ENCODE results near the gene RRAGD. TPM values are rescaled to one million over a fixed set of nuclear protein-coding genes. Genes with fewer than 3 reads are reported as not detected.

Gene RRAGD
- total RNA-seq, 1 donor = 3.3 TPM

DNA sequence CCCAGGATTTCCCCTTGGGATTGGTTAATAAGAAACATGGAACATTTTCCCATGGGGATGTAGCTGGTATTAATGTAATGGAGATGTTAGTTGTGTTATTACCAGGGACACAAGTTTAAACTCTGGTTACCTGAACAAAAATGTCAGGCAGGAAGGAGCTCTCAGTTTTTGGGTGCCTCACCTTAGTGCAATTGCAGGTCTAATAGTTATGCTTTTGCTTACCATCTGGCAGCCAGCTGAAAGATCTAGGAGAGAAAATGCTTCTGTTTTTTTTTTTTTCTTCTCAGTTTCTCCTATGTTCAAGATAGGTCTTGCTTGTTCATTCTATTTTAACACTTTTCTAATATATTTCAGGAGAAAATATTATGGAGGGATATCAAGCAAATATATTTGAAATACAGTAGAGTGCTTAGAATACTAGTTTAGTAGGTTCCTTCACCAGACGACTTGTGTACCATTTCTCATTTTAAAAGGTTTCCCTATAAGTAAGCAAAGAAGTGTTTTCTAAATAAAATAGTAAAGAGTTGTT, 55.4 kb downstream of the RRAGD start:
- H3K4me1 ChIP-seq (ENCODE audit: insufficient read depth, low read length) = peaks cover 14% of the 10 kb centered on the region
- peak; percentile 23 for DNase-seq (ENCODE audit: insufficient read length, low spot score, missing footprints)
- H3K36me3 ChIP-seq (ENCODE audit: insufficient read depth, low read length) = no peaks in the 10 kb centered on the region
- H4K20me1 ChIP-seq (ENCODE audit: insufficient read depth, low read length) = no peaks in the 10 kb centered on the region
- H2AFZ ChIP-seq (ENCODE audit: low read length) = no peak overlapping the region
- no peak overlapping the region for H3K27ac ChIP-seq (ENCODE audit: low read depth, low read length)
- TF ChIP-seq, protein P1, sequence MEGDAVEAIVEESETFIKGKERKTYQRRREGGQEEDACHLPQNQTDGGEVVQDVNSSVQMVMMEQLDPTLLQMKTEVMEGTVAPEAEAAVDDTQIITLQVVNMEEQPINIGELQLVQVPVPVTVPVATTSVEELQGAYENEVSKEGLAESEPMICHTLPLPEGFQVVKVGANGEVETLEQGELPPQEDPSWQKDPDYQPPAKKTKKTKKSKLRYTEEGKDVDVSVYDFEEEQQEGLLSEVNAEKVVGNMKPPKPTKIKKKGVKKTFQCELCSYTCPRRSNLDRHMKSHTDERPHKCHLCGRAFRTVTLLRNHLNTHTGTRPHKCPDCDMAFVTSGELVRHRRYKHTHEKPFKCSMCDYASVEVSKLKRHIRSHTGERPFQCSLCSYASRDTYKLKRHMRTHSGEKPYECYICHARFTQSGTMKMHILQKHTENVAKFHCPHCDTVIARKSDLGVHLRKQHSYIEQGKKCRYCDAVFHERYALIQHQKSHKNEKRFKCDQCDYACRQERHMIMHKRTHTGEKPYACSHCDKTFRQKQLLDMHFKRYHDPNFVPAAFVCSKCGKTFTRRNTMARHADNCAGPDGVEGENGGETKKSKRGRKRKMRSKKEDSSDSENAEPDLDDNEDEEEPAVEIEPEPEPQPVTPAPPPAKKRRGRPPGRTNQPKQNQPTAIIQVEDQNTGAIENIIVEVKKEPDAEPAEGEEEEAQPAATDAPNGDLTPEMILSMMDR (IDR thresholded peaks at IDR 0.05; ENCODE audit: extremely low read depth, low read depth, low read length) = no peak
- H3K4me3 ChIP-seq (ENCODE audit: insufficient read depth, low read length) = no peak overlapping the region
- peaks cover 8% of the 10 kb centered on the region for H3K79me2 ChIP-seq (ENCODE audit: insufficient read depth, low read length)
- no peak overlapping the region for H3K4me2 ChIP-seq (ENCODE audit: insufficient read depth, low read length)
- H3K27me3 ChIP-seq (ENCODE audit: insufficient read depth, low read length) = peaks cover 14% of the 10 kb centered on the region
- H3K9me3 ChIP-seq (ENCODE audit: low read depth, low read length) = no peaks in the 10 kb centered on the region

DNA sequence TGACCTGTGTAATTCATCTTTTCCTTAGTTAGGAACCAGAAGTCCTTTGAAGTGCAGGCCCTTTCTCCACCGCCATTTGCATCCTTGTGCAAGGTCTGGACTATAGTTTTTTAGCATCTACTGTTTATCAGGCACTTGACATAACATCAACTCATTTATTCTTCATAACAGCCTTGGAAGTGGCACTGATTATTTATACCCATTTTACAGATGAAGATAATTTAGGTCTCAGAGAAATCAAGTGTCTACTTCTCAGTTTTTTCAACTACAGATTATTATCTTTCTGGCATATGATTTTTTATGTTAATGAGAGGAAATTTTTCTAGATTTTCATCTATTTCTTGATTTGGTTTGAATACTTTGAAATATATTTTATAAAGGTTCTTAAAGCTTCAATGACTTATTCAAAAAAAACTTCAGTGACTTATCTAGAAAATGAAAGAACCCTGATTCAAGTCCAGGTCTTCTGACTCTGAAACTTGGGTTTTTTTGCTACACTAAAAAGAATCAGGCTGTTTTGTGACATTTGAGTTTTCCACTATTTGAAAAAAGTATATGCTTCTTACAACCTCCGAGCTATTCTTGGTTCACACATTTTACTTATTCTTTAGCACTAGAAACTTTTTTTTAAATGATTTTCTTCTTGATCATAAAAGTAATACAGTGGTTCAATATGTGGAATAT, 56.4 kb downstream of the RRAGD start:
- Histone ChIP-seq H3K27me3 (ENCODE audit: insufficient read depth, low read length) (peaks cover 14% of the 10 kb centered on the region), H3K4me1 (ENCODE audit: insufficient read depth, low read length) (peaks cover 13% of the 10 kb centered on the region), H2AFZ (ENCODE audit: low read length) (no peak overlapping the region), H3K4me3 (ENCODE audit: insufficient read depth, low read length) (no peak overlapping the region), H3K79me2 (ENCODE audit: insufficient read depth, low read length) (peaks cover 18% of the 10 kb centered on the region), H3K27ac (ENCODE audit: low read depth, low read length) (no peak overlapping the region), H3K9me3 (ENCODE audit: low read depth, low read length) (no peaks in the 10 kb centered on the region), H4K20me1 (ENCODE audit: insufficient read depth, low read length) (peaks cover 10% of the 10 kb centered on the region), H3K36me3 (ENCODE audit: insufficient read depth, low read length) (no peaks in the 10 kb centered on the region), H3K4me2 (ENCODE audit: insufficient read depth, low read length) (no peak overlapping the region)
- DNase-seq (ENCODE audit: insufficient read length, low spot score, missing footprints) = no peak
- TF ChIP-seq, protein P1 (IDR thresholded peaks at IDR 0.05; ENCODE audit: extremely low read depth, low read depth, low read length) = no peak

DNA sequence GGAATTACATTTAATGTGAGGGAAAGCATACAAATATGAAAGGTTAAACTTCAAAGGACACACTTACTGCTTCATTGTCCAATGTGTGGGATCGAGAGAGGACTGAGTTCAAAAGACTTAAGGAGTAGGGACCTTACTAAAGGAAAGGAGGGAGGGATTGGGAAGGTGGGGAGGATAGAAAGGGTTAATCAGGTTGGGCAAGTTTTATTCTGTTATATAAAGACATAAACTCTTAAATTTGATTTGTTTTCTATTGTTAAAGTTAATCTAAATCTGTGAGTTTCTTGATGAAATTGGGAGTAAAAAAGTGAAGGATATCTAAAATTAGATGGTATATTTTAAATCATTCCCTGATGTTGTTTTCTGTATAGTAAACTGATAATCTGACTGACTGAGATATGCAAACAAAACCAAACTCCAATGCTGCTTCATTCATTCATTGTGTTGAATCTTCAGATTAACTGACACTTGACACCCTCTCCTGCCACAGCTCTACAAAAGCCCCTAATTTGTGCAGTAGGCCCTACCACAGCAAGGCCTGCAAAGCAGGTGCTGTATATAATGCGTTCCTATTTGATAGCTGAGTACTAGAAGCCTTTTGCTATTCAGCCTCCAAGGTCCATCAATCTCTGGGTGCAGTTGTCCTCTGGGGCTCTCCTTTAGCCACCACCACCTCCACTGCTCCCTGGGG, 58.2 kb downstream of the RRAGD start:
- no peak overlapping the region for H3K4me2 ChIP-seq (ENCODE audit: insufficient read depth, low read length)
- TF ChIP-seq, protein P1 (IDR thresholded peaks at IDR 0.05; ENCODE audit: extremely low read depth, low read depth, low read length) = no peak
- H2AFZ ChIP-seq (ENCODE audit: low read length) = peak overlapping the region; percentile 24
- H3K79me2 ChIP-seq (ENCODE audit: insufficient read depth, low read length) = peaks cover 36% of the 10 kb centered on the region
- DNase-seq (ENCODE audit: insufficient read length, low spot score, missing footprints) = no peak
- H3K36me3 ChIP-seq (ENCODE audit: insufficient read depth, low read length) = no peaks in the 10 kb centered on the region
- H3K9me3 ChIP-seq (ENCODE audit: low read depth, low read length) = no peaks in the 10 kb centered on the region
- no peak overlapping the region for H3K27ac ChIP-seq (ENCODE audit: low read depth, low read length)
- peaks cover 24% of the 10 kb centered on the region for H4K20me1 ChIP-seq (ENCODE audit: insufficient read depth, low read length)
- no peak overlapping the region for H3K4me3 ChIP-seq (ENCODE audit: insufficient read depth, low read length)
- H3K4me1 ChIP-seq (ENCODE audit: insufficient read depth, low read length) = peaks cover 13% of the 10 kb centered on the region
- H3K27me3 ChIP-seq (ENCODE audit: insufficient read depth, low read length) = peaks cover 14% of the 10 kb centered on the region

DNA sequence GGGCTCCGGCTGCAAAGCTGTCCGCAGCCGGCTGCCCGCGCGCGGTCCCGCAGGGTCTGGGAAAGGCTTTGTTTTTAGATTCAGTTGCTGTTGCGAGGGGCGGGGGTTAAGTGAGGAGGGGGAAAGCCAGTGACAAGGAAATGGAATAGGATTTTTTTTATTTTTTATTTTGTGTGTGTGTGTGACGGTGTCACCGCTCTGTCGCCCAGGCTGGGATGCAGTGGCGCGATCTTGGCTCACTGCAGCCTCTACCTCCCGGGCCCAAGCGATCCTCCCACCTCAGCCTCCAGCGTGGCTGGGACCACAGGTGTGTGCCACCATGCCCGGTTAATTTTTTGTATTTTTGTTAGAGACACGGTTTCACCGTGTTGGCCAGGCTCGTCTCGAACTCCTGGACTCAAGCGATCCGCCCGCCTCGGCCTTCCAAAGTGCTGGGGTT, 58.9 kb downstream of the RRAGD start:
- H3K4me2 ChIP-seq (ENCODE audit: insufficient read depth, low read length) = peak overlapping the region; percentile 95

More for the DNA sequence above, 58.9 kb downstream of the RRAGD start:
- peak overlapping the region; percentile 98 for H3K4me3 ChIP-seq (ENCODE audit: insufficient read depth, low read length)
- TF ChIP-seq, protein P1 (IDR thresholded peaks at IDR 0.05; ENCODE audit: extremely low read depth, low read depth, low read length) = no peak
- H4K20me1 ChIP-seq (ENCODE audit: insufficient read depth, low read length) = peaks cover 31% of the 10 kb centered on the region
- peak overlapping the region; percentile 58 for H2AFZ ChIP-seq (ENCODE audit: low read length)
- H3K27ac ChIP-seq (ENCODE audit: low read depth, low read length) = peak overlapping the region; percentile 90
- no peaks in the 10 kb centered on the region for H3K36me3 ChIP-seq (ENCODE audit: insufficient read depth, low read length)
- peaks cover 9% of the 10 kb centered on the region for H3K27me3 ChIP-seq (ENCODE audit: insufficient read depth, low read length)
- peaks cover 43% of the 10 kb centered on the region for H3K79me2 ChIP-seq (ENCODE audit: insufficient read depth, low read length)
- no peak for DNase-seq (ENCODE audit: insufficient read length, low spot score, missing footprints)
- H3K9me3 ChIP-seq (ENCODE audit: low read depth, low read length) = no peaks in the 10 kb centered on the region
- peaks cover 17% of the 10 kb centered on the region for H3K4me1 ChIP-seq (ENCODE audit: insufficient read depth, low read length)
